Endothelial cell of umbilical vein (primary cell): Measurements from ENCODE around the gene CDC16. TPM values are rescaled to one million over a fixed set of nuclear protein-coding genes. Genes with fewer than 3 reads are reported as not detected.
A peak's percentile ranks its signal among the peaks of the same experiment; 100 is the strongest.

Source experiments
- BruUV-seq: library from RNA; stranded (reverse); fragments of 400-500 nt; replicated peaks from 2 replicates; lab custom pipeline; 2021; lab: Mats Ljungman, UMichigan
- CTCF ChIA-PET: fragments of 300-600, 350-600 bp; sonication (Branson Sonifier 250); formaldehyde crosslinking; loops from one replicate; lab custom pipeline; 2021; ENCODE audit warnings: antibody characterized with exemption, inconsistent platforms; lab: Charles Lee
- POLR2A ChIA-PET: fragments of 300-600, 350-600 bp; sonication (Branson Sonifier 250); formaldehyde crosslinking; loops from one replicate; lab custom pipeline; 2021; ENCODE audit warnings: antibody characterized with exemption, inconsistent platforms; lab: Charles Lee
- DNase-seq: peaks from one replicate; pipeline ENCODE4 v3.0.0-alpha.2; 2011; ENCODE audit warnings: low read depth, low spot score
- FAIRE-seq: peaks from 2 replicates; lab custom pipeline; 2011; peaks lifted over from hg19 to GRCh38; lab: Jason Lieb, UNC
- H2AFZ ChIP-seq: 2 replicates; pipeline ENCODE4 v1.6.0; 2012; ENCODE audit warnings: low read depth, low read length, control low read depth, inconsistent platforms
- H3K27ac ChIP-seq: 2 replicates; pipeline ENCODE4 v1.5.1; 2011; ENCODE audit warnings: low read depth, mild to moderate bottlenecking, control low read depth, low read length, moderate library complexity; ENCODE audit not compliant: insufficient read depth
- H3K27me3 ChIP-seq, 2 experiments: 2 replicates each; pipeline versions ENCODE4 v1.6.0 to v1.6.1; 2011; ENCODE audit warnings: low read length in 2 of 2, mixed read lengths in 1 of 2; ENCODE audit not compliant: control insufficient read depth in 2 of 2, insufficient read depth in 2 of 2
- H3K36me3 ChIP-seq, 2 experiments: 2 replicates in 1 of 2; 3 replicates in 1 of 2; pipeline ENCODE4 v1.5.1; 2011; ENCODE audit warnings: low read length in 2 of 2, mild to moderate bottlenecking in 1 of 2, moderate library complexity in 1 of 2; ENCODE audit not compliant: control insufficient read depth in 2 of 2, insufficient read depth in 2 of 2; ENCODE audit errors: extremely low read depth in 1 of 2
- H3K4me1 ChIP-seq: 3 replicates; pipeline ENCODE4 v1.5.1; 2011; ENCODE audit warnings: mild to moderate bottlenecking, low read length; ENCODE audit not compliant: control insufficient read depth, insufficient read depth; ENCODE audit errors: extremely low read depth
- H3K4me2 ChIP-seq: 2 replicates; pipeline ENCODE4 v1.6.1; 2011; ENCODE audit warnings: low read length, control low read depth, mixed read lengths; ENCODE audit not compliant: insufficient read depth
- H3K4me3 ChIP-seq, 3 experiments: fragments of 200-600 bp in 1 of 3; sonication (generic), shearing (Covaris generic) in 1 of 3; replicated peaks in 1 of 3; 2 replicates each; pipeline ENCODE4 v1.5.1; 2011 to 2016; ENCODE audit warnings: control low read depth in 3 of 3, low read length in 3 of 3, mild to moderate bottlenecking in 2 of 3, inconsistent platforms in 1 of 3, low read depth in 1 of 3, moderate library complexity in 1 of 3; ENCODE audit not compliant: insufficient read depth in 1 of 3
- H3K79me2 ChIP-seq: 2 replicates; pipeline ENCODE4 v1.6.0; 2012; ENCODE audit warnings: low read length, inconsistent platforms; ENCODE audit not compliant: control insufficient read depth, insufficient read depth
- H3K9ac ChIP-seq: replicated peaks from 2 replicates; pipeline ENCODE3; 2011; ENCODE audit warnings: low read length, control low read depth; ENCODE audit not compliant: insufficient read depth; ENCODE audit errors: extremely low read depth
- H3K9me1 ChIP-seq: replicated peaks from 3 replicates; pipeline ENCODE4 v1.6.0; 2011; ENCODE audit warnings: mild to moderate bottlenecking, low read length; ENCODE audit not compliant: control insufficient read depth, insufficient read depth; ENCODE audit errors: extremely low read depth
- H3K9me3 ChIP-seq: replicated peaks from 2 replicates; pipeline ENCODE4 v1.5.1; 2012; ENCODE audit warnings: low read length, inconsistent platforms; ENCODE audit not compliant: control insufficient read depth, insufficient read depth
- H4K20me1 ChIP-seq: replicated peaks from 2 replicates; pipeline ENCODE3; 2011; ENCODE audit warnings: mild to moderate bottlenecking, low read length; ENCODE audit not compliant: control insufficient read depth, insufficient read depth; ENCODE audit errors: extremely low read depth
- CTCF ChIP-seq, 2 donors: IDR thresholded peaks; 1 replicate in 1 of 2; 2 replicates in 1 of 2; pipeline ENCODE4 v1.5.1; 2011; ENCODE audit warnings: low read length in 2 of 2, mild to moderate bottlenecking in 2 of 2, moderate library complexity in 2 of 2, control low read depth in 1 of 2, inconsistent platforms in 1 of 2, low read depth in 1 of 2; ENCODE audit not compliant: insufficient read depth in 1 of 2; ENCODE audit errors: extremely low read depth in 1 of 2
- EZH2 ChIP-seq: IDR thresholded peaks from 2 replicates; pipeline ENCODE4 v1.6.1; 2012; ENCODE audit warnings: borderline replicate concordance, low read depth, mild to moderate bottlenecking, moderate library complexity, low read length, inconsistent platforms; ENCODE audit not compliant: severe bottlenecking
- FOS ChIP-seq: IDR thresholded peaks from 2 replicates; pipeline ENCODE4 v1.6.1; 2011; ENCODE audit warnings: mild to moderate bottlenecking, low read length, moderate library complexity, borderline replicate concordance; ENCODE audit not compliant: insufficient read depth
- GATA2 ChIP-seq: IDR thresholded peaks from 2 replicates; pipeline ENCODE4 v1.7.0; 2011; ENCODE audit warnings: low read depth, mild to moderate bottlenecking, moderate library complexity, mixed read lengths, low read length; ENCODE audit not compliant: insufficient read length, insufficient read depth
- JUN ChIP-seq: IDR thresholded peaks from 2 replicates; pipeline ENCODE4 v1.6.1; 2011; ENCODE audit warnings: borderline replicate concordance, low read depth; ENCODE audit not compliant: insufficient read length, insufficient read depth
- MAX ChIP-seq: IDR thresholded peaks from 2 replicates; pipeline ENCODE4 v1.6.1; 2011; ENCODE audit not compliant: insufficient read depth, insufficient read length
- MYC ChIP-seq: IDR thresholded peaks from one replicate; pipeline ENCODE4 v1.6.1; 2011; ENCODE audit warnings: mild to moderate bottlenecking, low read depth, low read length
- POLR2A ChIP-seq: IDR thresholded peaks from 2 replicates; pipeline ENCODE4 v1.6.1; 2012; ENCODE audit warnings: low read depth, mild to moderate bottlenecking, control low read depth, low read length
- POLR2AphosphoS5 ChIP-seq: IDR thresholded peaks from 2 replicates; pipeline ENCODE4 v1.6.1; 2012; ENCODE audit warnings: low read depth, mild to moderate bottlenecking, control low read depth, low read length, moderate library complexity; ENCODE audit not compliant: insufficient read depth
- dilution Hi-C: fragments of 300-500 bp; cut with MboI; formaldehyde crosslinking; loops from one replicate; pipeline ENCODE4 v1.15.0; 2019; ENCODE audit warnings: low sequenced_read_pairs; ENCODE audit not compliant: extremely low pct_ligation_motif_present
- intact Hi-C: fragments of 100-400 bp; cut with micrococcal nuclease; formaldehyde crosslinking; loops from one replicate; pipeline ENCODE4 v1.10.0; 2022
- polyA plus RNA-seq, 4 experiments: library from polyadenylated mRNA; depleted of rRNA in 3 of 4; stranded (reverse) in 3 of 4; unstranded in 1 of 4; fragments of >200 nt; gene quantifications; 2 replicates each; pipeline versions ENCODE4 v1.2.1 to v1.2.3, GENCODE V29; 2011 to 2012; ENCODE audit warnings: missing spikeins in 1 of 4
- total RNA-seq: library from RNA; stranded (reverse); gene quantifications from 2 replicates; pipeline ENCODE4 v1.2.3, GENCODE V29; 2021

The CDC16 gene
- total and polyA plus RNA-seq, 2 donors (not counting 3 experiments of a cell fraction or from before 2014, with no cell fraction given): 41.6 to 83.3 TPM

- intact Hi-C loops (loop anchor here (1.0 kb wide), 1 partner anchor 90 kb away; the partner anchor contains the start of gene RASA3), dilution Hi-C loops (no loop called here)
- Histone ChIP-seq H3K4me2 (peak overlapping the region; percentile 24), H4K20me1 (no peaks in the 10 kb centered on the region), H3K27me3 (no peaks in the 10 kb centered on the region), H3K9ac (peak overlapping the region; percentile 40), H3K9me1 (no peaks in the 10 kb centered on the region), H2AFZ (peak overlapping the region; percentile 84), H3K79me2 (no peaks in the 10 kb centered on the region), H3K36me3 (no peaks in the 10 kb centered on the region), H3K4me3 (no peak overlapping the region), H3K27ac (peak overlapping the region; percentile 46), H3K4me1 (peaks cover 26% of the 10 kb centered on the region), H3K9me3 (no peaks in the 10 kb centered on the region)
- no peak for TF ChIP-seq MYC
- no peak for TF ChIP-seq CTCF (IDR thresholded peaks at IDR 0.05; ENCODE audit: extremely low read depth in 1 of 2, insufficient read depth in 1 of 2, low read depth in 1 of 2, low read length in 2 of 2)
- no peak for TF ChIP-seq MAX
- TF ChIP-seq FOS: no peak
- no peak for TF ChIP-seq EZH2
- TF ChIP-seq GATA2: no peak
- TF ChIP-seq JUN: no peak
- no peak for TF ChIP-seq POLR2A
- no peak for TF ChIP-seq POLR2AphosphoS5
- ChIA-PET CTCF (interaction anchor here (0.7 to 2.8 kb wide), 9 partner anchors 10 to 275 kb away, joined by 3 to 9 read pairs (median 3); no protein-coding TSS in a partner anchor), POLR2A (no interaction called here)
- FAIRE-seq (peak; percentile 82), DNase-seq (peak; percentile 87)
- no TSS peak for BruUV-seq
These were observed 12.2 kb upstream of the CDC16 start for GRCh38 chr13:114222461-114222968.
